ENCODE data around the gene CDH22. TPM values are rescaled to one million over a fixed set of nuclear protein-coding genes. Genes with fewer than 3 reads are reported as not detected.

The CDH22 gene
- total and polyA plus RNA-seq, 9 of the 15 experiments (the other 6 are each of a cell fraction or from before 2014, with no cell fraction given), result 0.07 to 0.08 TPM; not detected in 7

- TF ChIP-seq ARID4B (CRISPR knock-in tag; IDR thresholded peaks at IDR 0.05) (no peak), REST (IDR thresholded peaks at IDR 0.05; ENCODE audit: borderline replicate concordance) (peak; percentile 40; the same call in 1 of the 2 replicates), REST (CRISPR knock-in tag; IDR thresholded peaks at IDR 0.05; ENCODE audit: low read depth) (no peak), NFE2L1 (tag; IDR thresholded peaks at IDR 0.05; ENCODE audit: borderline replicate concordance, low read depth) (no peak), KLF13 (tag; IDR thresholded peaks at IDR 0.05; ENCODE audit: borderline replicate concordance, low read depth) (no peak), ZFP91 (CRISPR knock-in tag; IDR thresholded peaks at IDR 0.05) (no peak), SMC3 (conservative IDR thresholded peaks at IDR 0.05; ENCODE audit: insufficient read depth, low read depth, low read length) (peak; percentile 63), ELK3 (CRISPR knock-in tag; IDR thresholded peaks at IDR 0.05) (no peak), CREM (IDR thresholded peaks at IDR 0.05; ENCODE audit: low read depth) (no peak), ARHGAP35 (IDR thresholded peaks at IDR 0.05; ENCODE audit: partially characterized antibody) (no peak), ZNF76 (CRISPR knock-in tag; IDR thresholded peaks at IDR 0.05; ENCODE audit: borderline replicate concordance) (no peak)
Measured at GRCh38 chr20:46128310-46129151, 179.8 kb downstream of the CDH22 start (continued).
